Measurements from ENCODE around the gene RAP1GAP. TPM values are rescaled to one million over a fixed set of nuclear protein-coding genes. Genes with fewer than 3 reads are reported as not detected.
"Not testable (repeated sequence)": the region's sequence is repeated elsewhere in the genome, so short reads cannot be mapped to it uniquely, and the experiment has no call there.

The RAP1GAP gene
- total RNA-seq, 2 experiments from 2014 or later: not detected

DNA sequence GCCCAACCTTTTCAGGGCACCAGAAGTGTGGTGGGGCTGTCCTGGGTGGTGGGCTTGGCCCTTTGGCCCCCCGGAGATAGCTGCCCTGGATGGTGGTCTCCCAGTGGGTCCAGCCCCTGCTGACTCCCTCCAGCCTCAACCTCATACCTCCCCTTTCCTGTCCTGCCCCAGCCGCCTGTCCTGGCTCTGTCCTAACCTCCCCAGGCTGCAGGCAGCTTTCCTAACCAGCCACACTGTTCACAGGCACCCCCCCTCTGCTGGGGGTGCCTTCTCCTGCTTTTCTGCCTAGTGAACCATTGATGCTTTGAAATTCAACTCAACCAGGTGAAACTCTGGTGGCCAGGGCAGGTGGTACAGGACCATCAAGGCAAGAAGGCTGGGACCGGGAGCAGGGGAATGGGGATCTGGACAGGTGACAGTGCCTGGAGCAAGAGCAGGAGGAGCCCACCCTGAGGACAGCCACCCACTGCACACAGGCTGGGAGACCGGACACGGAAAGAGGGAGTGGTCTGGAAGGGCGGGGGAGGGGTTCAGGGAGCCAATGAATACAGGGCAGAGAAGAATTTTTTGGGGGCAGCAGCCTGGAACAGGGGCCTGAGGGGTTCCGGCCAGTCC, 35.9 kb downstream of the RAP1GAP start:
- no peak overlapping the region for H2AFZ ChIP-seq (ENCODE audit: low read length)
- ChIA-PET POLR2A (no interaction called here), CTCF (ENCODE audit: unreplicated experiment) (no interaction called here)
- DNase-seq (ENCODE audit: low spot score): no peak
- no peak overlapping the region for H3K4me2 ChIP-seq (ENCODE audit: low read length)
- intact Hi-C loops (cut with micrococcal nuclease; ENCODE audit: unreplicated experiment): no loop called here
- H3K36me3 ChIP-seq (ENCODE audit: insufficient read depth, low read length): no peaks in the 10 kb centered on the region
- no peaks in the 10 kb centered on the region for H3K79me2 ChIP-seq (ENCODE audit: insufficient read depth, low read depth, low read length)
- no peak for TF ChIP-seq EZH2phosphoT487 (IDR thresholded peaks at IDR 0.05; ENCODE audit: borderline replicate concordance, low read depth, low read length)
- TF ChIP-seq, protein P1, sequence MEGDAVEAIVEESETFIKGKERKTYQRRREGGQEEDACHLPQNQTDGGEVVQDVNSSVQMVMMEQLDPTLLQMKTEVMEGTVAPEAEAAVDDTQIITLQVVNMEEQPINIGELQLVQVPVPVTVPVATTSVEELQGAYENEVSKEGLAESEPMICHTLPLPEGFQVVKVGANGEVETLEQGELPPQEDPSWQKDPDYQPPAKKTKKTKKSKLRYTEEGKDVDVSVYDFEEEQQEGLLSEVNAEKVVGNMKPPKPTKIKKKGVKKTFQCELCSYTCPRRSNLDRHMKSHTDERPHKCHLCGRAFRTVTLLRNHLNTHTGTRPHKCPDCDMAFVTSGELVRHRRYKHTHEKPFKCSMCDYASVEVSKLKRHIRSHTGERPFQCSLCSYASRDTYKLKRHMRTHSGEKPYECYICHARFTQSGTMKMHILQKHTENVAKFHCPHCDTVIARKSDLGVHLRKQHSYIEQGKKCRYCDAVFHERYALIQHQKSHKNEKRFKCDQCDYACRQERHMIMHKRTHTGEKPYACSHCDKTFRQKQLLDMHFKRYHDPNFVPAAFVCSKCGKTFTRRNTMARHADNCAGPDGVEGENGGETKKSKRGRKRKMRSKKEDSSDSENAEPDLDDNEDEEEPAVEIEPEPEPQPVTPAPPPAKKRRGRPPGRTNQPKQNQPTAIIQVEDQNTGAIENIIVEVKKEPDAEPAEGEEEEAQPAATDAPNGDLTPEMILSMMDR (conservative IDR thresholded peaks at IDR 0.05; ENCODE audit: low read length): no peak
- H3K4me1 ChIP-seq (ENCODE audit: insufficient read depth, low read length, poor library complexity, severe bottlenecking): no peaks in the 10 kb centered on the region
- no TSS peak for BruUV-seq (replicated peaks)
- H3K9me3 ChIP-seq (ENCODE audit: low read length): no peaks in the 10 kb centered on the region
- H4K20me1 ChIP-seq (ENCODE audit: insufficient read depth, low read length): no peaks in the 10 kb centered on the region
- H3K9me2 ChIP-seq (ENCODE audit: insufficient read depth, low read length): no peaks in the 10 kb centered on the region
- H3K4me3 ChIP-seq (ENCODE audit: low read depth, low read length, poor library complexity, severe bottlenecking): no peak overlapping the region
- no peak overlapping the region for H3K27ac ChIP-seq (ENCODE audit: low read depth, low read length, poor library complexity, severe bottlenecking)

DNA sequence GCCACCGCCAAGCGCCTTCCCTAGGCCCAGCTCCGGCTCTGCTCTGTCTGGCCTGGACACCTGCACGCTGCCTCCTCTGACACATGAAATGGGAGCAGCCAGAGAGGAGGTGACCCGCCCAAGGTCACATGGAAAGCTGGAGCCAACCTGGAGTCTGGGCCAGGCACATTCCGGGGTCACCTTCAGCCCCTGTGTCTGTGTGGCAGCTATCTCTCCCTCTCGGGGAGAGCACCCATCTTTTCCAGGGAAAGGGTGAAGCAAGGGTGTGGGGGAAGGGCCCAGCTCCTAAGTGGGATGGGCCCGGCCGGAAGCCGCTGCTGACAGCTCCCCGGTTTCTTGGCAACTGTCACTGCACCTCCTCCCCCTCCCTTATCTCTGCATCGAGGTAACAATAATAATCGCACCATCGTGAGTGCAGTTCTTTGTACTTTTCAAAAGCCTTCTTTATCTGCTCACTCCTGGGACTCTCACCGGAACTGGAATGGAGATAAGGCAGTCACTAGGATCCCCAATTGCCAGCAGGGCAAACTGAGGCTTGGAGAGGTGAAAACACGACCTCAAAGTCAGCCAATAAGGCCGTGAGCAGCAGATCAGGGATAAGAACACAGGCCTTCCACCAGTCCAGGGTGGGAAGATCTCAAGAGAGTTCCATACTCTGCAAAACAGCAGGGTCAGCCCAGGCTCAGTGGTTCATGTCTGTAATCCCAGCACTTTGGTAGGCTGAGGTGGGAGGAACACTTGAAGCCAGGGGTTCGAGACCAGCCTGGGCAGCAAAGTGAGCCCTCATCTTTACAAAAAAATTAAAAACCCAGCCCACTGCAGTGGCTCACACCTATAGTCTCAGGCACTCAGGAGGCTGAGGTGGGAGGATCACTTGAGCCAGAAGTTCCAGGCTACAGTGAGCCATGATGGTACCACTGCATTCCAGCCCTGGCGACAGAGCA, 36.9 kb downstream of the RAP1GAP start:
- no peak overlapping the region for H3K27ac ChIP-seq (ENCODE audit: low read depth, low read length, poor library complexity, severe bottlenecking)
- intact Hi-C loops (cut with micrococcal nuclease; ENCODE audit: unreplicated experiment): no loop called here
- no peak overlapping the region for H3K4me3 ChIP-seq (ENCODE audit: low read depth, low read length, poor library complexity, severe bottlenecking)
- no peak overlapping the region for H3K4me2 ChIP-seq (ENCODE audit: low read length)
- H3K36me3 ChIP-seq (ENCODE audit: insufficient read depth, low read length): no peaks in the 10 kb centered on the region
- no peaks in the 10 kb centered on the region for H3K79me2 ChIP-seq (ENCODE audit: insufficient read depth, low read depth, low read length)
- ChIA-PET CTCF (ENCODE audit: unreplicated experiment) (no interaction called here), POLR2A (no interaction called here)
- BruUV-seq (replicated peaks): no TSS peak
- TF ChIP-seq, protein P1 (conservative IDR thresholded peaks at IDR 0.05; ENCODE audit: low read length): no peak
- no peak for TF ChIP-seq EZH2phosphoT487 (IDR thresholded peaks at IDR 0.05; ENCODE audit: borderline replicate concordance, low read depth, low read length)
- H2AFZ ChIP-seq (ENCODE audit: low read length): no peak overlapping the region
- H3K9me3 ChIP-seq (ENCODE audit: low read length): no peaks in the 10 kb centered on the region
- H3K4me1 ChIP-seq (ENCODE audit: insufficient read depth, low read length, poor library complexity, severe bottlenecking): no peaks in the 10 kb centered on the region
- H3K9me2 ChIP-seq (ENCODE audit: insufficient read depth, low read length): no peaks in the 10 kb centered on the region
- no peaks in the 10 kb centered on the region for H4K20me1 ChIP-seq (ENCODE audit: insufficient read depth, low read length)
- DNase-seq (ENCODE audit: low spot score): no peak

DNA sequence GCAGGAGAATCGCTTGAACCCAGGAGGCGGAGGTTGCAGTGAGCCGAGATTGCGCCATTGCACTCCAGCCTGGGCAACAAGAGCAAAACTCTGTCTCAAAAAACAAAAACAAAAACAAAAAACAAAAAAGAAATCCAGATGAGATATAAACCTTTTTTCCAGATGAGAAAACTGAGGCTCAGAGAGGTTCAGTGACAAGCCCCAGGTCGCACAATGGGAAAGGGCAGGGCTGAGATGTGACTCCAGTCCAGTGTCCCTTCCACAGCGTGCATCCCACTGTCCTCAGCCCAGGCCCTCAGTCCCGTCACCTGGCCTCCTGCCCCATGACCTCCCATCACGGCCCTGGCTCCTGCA, 37.6 kb downstream of the RAP1GAP start:
- H3K4me3 ChIP-seq (ENCODE audit: low read depth, low read length, poor library complexity, severe bottlenecking); H3K27ac ChIP-seq (ENCODE audit: low read depth, low read length, poor library complexity, severe bottlenecking); H3K9me2 ChIP-seq (ENCODE audit: insufficient read depth, low read length); DNase-seq (ENCODE audit: low spot score); BruUV-seq (replicated peaks); H4K20me1 ChIP-seq (ENCODE audit: insufficient read depth, low read length); H3K4me2 ChIP-seq (ENCODE audit: low read length); POLR2A ChIA-PET; H3K9me3 ChIP-seq (ENCODE audit: low read length); CTCF ChIA-PET (ENCODE audit: unreplicated experiment); H3K4me1 ChIP-seq (ENCODE audit: insufficient read depth, low read length, poor library complexity, severe bottlenecking); intact Hi-C loops (cut with micrococcal nuclease; ENCODE audit: unreplicated experiment); H3K36me3 ChIP-seq (ENCODE audit: insufficient read depth, low read length); H2AFZ ChIP-seq (ENCODE audit: low read length); H3K79me2 ChIP-seq (ENCODE audit: insufficient read depth, low read depth, low read length): not testable (repeated sequence)
